K562 (cell line): Measurements from ENCODE around the gene GTPBP6. TPM values are rescaled to one million over a fixed set of nuclear protein-coding genes. Genes with fewer than 3 reads are reported as not detected.

Experiments
- ADNP ChIP-seq: fragments of 200-800 bp; sonication (Bioruptor generic); IDR thresholded peaks from 2 replicates; pipeline ENCODE4 v1.6.1; 2016; ENCODE audit warnings: missing genetic modification characterization, missing compliant biosample characterization
- ASH1L ChIP-seq: fragments of 450-650 bp; IDR thresholded peaks from 2 replicates; pipeline ENCODE4 v1.6.1; 2018; ENCODE audit warnings: borderline replicate concordance, mild to moderate bottlenecking, low read depth; ENCODE audit not compliant: partially characterized antibody
- ATF7 ChIP-seq: fragments of 450-650 bp; IDR thresholded peaks from 2 replicates; pipeline ENCODE4 v1.7.1; 2014; ENCODE audit warnings: mild to moderate bottlenecking, moderate library complexity
- BRD9 ChIP-seq: fragments of 450-650 bp; IDR thresholded peaks from 2 replicates; pipeline ENCODE4 v1.6.1; 2018; ENCODE audit warnings: low read depth; ENCODE audit not compliant: partially characterized antibody
- CBFB ChIP-seq: sonication (generic); formaldehyde crosslinking; IDR thresholded peaks from 2 replicates; pipeline ENCODE4 v1.4.0; 2020; ENCODE audit warnings: mild to moderate bottlenecking, missing genetic modification reagents
- COPS2 ChIP-seq: fragments of 450-650 bp; conservative IDR thresholded peaks from 2 replicates; pipeline ENCODE4 v1.6.1; 2016; ENCODE audit warnings: mild to moderate bottlenecking, moderate library complexity
- GABPB2 ChIP-seq: fragments of 250-450 bp; sonication (Bioruptor Pico); conservative IDR thresholded peaks from 2 replicates; pipeline ENCODE4 v1.5.1; 2021; ENCODE audit warnings: mild to moderate bottlenecking
- GTF2E2 ChIP-seq: fragments of 200-800 bp; sonication (Bioruptor generic); IDR thresholded peaks from 2 replicates; pipeline ENCODE4 v1.6.1; 2016; ENCODE audit warnings: missing genetic modification characterization, missing compliant biosample characterization
- MBD1 ChIP-seq: fragments of 250-450 bp; sonication (Bioruptor Pico); IDR thresholded peaks from 2 replicates; pipeline ENCODE4 v1.8.0; 2022; ENCODE audit warnings: inconsistent platforms
- MEIS2 ChIP-seq: fragments of 450-650 bp; IDR thresholded peaks from 2 replicates; pipeline ENCODE4 v1.6.1; 2014; ENCODE audit warnings: mild to moderate bottlenecking; ENCODE audit not compliant: partially characterized antibody
- NFYB ChIP-seq: IDR thresholded peaks from 2 replicates; pipeline ENCODE4 v1.6.1; 2011; ENCODE audit warnings: mild to moderate bottlenecking, moderate library complexity; ENCODE audit not compliant: insufficient read length; ENCODE audit errors: extremely low read depth
- PHF20 ChIP-seq: fragments of 450-650 bp; IDR thresholded peaks from 2 replicates; pipeline ENCODE4 v1.6.1; 2018; ENCODE audit not compliant: partially characterized antibody
- POLR2A ChIP-seq: fragments of 450-650 bp; conservative IDR thresholded peaks from 2 replicates; pipeline ENCODE4 v1.6.1; 2016
- POLR2AphosphoS2 ChIP-seq: IDR thresholded peaks from 2 replicates; pipeline ENCODE4 v1.6.1; 2012; ENCODE audit warnings: low read length, improper control_type of control experiment
- RBBP5 ChIP-seq: fragments of 200-600 bp; sonication (generic); IDR thresholded peaks from 2 replicates; pipeline ENCODE4 v1.6.1; 2012; ENCODE audit warnings: borderline replicate concordance, mild to moderate bottlenecking, low read length, control low read depth, inconsistent platforms; ENCODE audit not compliant: insufficient read depth, poor library complexity, severe bottlenecking
- RBM15 ChIP-seq: fragments of 200-400 bp; formaldehyde crosslinking; IDR thresholded peaks from 2 replicates; pipeline ENCODE4 v1.6.1; 2018; ENCODE audit warnings: mild to moderate bottlenecking, low read length, moderate library complexity; ENCODE audit not compliant: insufficient read depth
- SP1 ChIP-seq: sonication (generic); formaldehyde crosslinking; IDR thresholded peaks from 2 replicates; pipeline ENCODE4 v1.8.1; 2022; ENCODE audit warnings: mild to moderate bottlenecking, missing genetic modification reagents
- UBTF ChIP-seq, 2 experiments: IDR thresholded peaks; 2 replicates each; pipeline ENCODE4 v1.6.1; 2012; ENCODE audit warnings: improper control_type of control experiment in 2 of 2, low read depth in 2 of 2, low read length in 2 of 2, borderline replicate concordance in 1 of 2
- polyA plus RNA-seq, 8 experiments: library from polyadenylated mRNA; depleted of rRNA in 4 of 8; stranded (reverse) in 5 of 8; unstranded in 3 of 8; fragments of >200 nt; fragmentation: Nextera tagmentation in 2 of 8; fragmentation: Illumina TruSeq in 1 of 8; extraction: Ambion mirVana in 2 of 8; extraction: Trizol in 1 of 8; gene quantifications; 2 replicates each; pipeline versions ENCODE4 v1.2.1 to v1.2.3, GENCODE V29; 2011 to 2014; ENCODE audit warnings: inconsistent platforms in 1 of 8, missing spikeins in 1 of 8
- total RNA-seq, 7 experiments: library from RNA; depleted of rRNA in 6 of 7; stranded (reverse); fragments of >200 nt in 6 of 7; fragmentation: Illumina TruSeq in 2 of 7; extraction: Trizol in 2 of 7; gene quantifications; 2 replicates each; pipeline versions ENCODE4 v1.2.1 to v1.2.3, GENCODE V29; 2011 to 2021; ENCODE audit warnings: low replicate concordance in 1 of 7
- TF ChIP-seq, protein P1 (sequence below): fragments of 450-650 bp; IDR thresholded peaks from 2 replicates; pipeline ENCODE4 v1.6.1; 2016
- TF ChIP-seq, protein P2 (sequence below): IDR thresholded peaks from 2 replicates; pipeline ENCODE4 v1.6.1; 2011; ENCODE audit not compliant: insufficient read length; ENCODE audit errors: extremely low read depth
- TF ChIP-seq, protein P3 (sequence below): fragments of 250-450 bp; sonication (Bioruptor Pico); IDR thresholded peaks from 2 replicates; pipeline ENCODE4 v1.5.1; 2021; ENCODE audit warnings: mild to moderate bottlenecking

The GTPBP6 gene
- total and polyA plus RNA-seq, 9 of the 15 experiments (the other 6 are each of a cell fraction or from before 2014, with no cell fraction given), result 0.24 to 35.2 (median 8.0) TPM

GRCh38 chrX:318739-319578 is at the start of gene GTPBP6 (continued):
- TF ChIP-seq MBD1 (CRISPR knock-in tag) (no peak), ASH1L (peak; percentile 69), MEIS2 (peak; percentile 76), CBFB (no peak), NFYB (peak; percentile 96), ATF7 (peak; percentile 68), POLR2AphosphoS2 (peak; percentile 61; the same call in 1 of the 2 replicates), UBTF (IDR thresholded peaks at IDR 0.05; ENCODE audit: borderline replicate concordance in 1 of 2, low read depth in 2 of 2, low read length in 2 of 2) (no peak), COPS2 (no peak), SP1 (peak; percentile 83), RBBP5 (no peak), RBM15 (no peak), GTF2E2 (tag) (no peak), BRD9 (no peak), GABPB2 (CRISPR knock-in tag) (no peak), POLR2A (peak; percentile 67), PHF20 (no peak), ADNP (tag) (no peak)
- TF ChIP-seq, protein P1, sequence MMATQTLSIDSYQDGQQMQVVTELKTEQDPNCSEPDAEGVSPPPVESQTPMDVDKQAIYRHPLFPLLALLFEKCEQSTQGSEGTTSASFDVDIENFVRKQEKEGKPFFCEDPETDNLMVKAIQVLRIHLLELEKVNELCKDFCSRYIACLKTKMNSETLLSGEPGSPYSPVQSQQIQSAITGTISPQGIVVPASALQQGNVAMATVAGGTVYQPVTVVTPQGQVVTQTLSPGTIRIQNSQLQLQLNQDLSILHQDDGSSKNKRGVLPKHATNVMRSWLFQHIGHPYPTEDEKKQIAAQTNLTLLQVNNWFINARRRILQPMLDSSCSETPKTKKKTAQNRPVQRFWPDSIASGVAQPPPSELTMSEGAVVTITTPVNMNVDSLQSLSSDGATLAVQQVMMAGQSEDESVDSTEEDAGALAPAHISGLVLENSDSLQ, result peak; percentile 100
- TF ChIP-seq, protein P2, sequence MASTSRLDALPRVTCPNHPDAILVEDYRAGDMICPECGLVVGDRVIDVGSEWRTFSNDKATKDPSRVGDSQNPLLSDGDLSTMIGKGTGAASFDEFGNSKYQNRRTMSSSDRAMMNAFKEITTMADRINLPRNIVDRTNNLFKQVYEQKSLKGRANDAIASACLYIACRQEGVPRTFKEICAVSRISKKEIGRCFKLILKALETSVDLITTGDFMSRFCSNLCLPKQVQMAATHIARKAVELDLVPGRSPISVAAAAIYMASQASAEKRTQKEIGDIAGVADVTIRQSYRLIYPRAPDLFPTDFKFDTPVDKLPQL, result no peak
- TF ChIP-seq, protein P3, sequence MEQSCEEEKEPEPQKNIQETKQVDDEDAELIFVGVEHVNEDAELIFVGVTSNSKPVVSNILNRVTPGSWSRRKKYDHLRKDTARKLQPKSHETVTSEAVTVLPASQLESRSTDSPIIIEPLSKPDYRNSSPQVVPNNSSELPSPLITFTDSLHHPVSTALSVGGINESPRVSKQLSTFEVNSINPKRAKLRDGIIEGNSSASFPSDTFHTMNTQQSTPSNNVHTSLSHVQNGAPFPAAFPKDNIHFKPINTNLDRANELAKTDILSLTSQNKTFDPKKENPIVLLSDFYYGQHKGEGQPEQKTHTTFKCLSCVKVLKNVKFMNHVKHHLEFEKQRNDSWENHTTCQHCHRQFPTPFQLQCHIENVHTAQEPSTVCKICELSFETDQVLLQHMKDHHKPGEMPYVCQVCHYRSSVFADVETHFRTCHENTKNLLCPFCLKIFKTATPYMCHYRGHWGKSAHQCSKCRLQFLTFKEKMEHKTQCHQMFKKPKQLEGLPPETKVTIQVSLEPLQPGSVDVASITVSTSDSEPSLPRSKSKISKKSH, result no peak
